GM13976 (cell line): ENCODE measurements around the gene PNPLA3.

Experiments used
- DNase-seq: peaks from one replicate; pipeline ENCODE4 v3.0.0; 2012; ENCODE audit warnings: low spot score
- in situ Hi-C: fragments of 300-500 bp; cut with MboI; formaldehyde crosslinking; loops from one replicate; pipeline ENCODE4 v1.12.0; 2022; ENCODE audit warnings: low sequenced_read_pairs, mixed read lengths, inconsistent platforms; ENCODE audit not compliant: unreplicated experiment
- TF ChIP-seq, protein P1 (sequence below): IDR thresholded peaks from 2 replicates; pipeline ENCODE4 v1.5.1; 2012; ENCODE audit warnings: borderline replicate concordance, mild to moderate bottlenecking; ENCODE audit not compliant: insufficient read depth; ENCODE audit errors: extremely low read depth, missing control alignments, control extremely low read depth

The PNPLA3 gene

DNA sequence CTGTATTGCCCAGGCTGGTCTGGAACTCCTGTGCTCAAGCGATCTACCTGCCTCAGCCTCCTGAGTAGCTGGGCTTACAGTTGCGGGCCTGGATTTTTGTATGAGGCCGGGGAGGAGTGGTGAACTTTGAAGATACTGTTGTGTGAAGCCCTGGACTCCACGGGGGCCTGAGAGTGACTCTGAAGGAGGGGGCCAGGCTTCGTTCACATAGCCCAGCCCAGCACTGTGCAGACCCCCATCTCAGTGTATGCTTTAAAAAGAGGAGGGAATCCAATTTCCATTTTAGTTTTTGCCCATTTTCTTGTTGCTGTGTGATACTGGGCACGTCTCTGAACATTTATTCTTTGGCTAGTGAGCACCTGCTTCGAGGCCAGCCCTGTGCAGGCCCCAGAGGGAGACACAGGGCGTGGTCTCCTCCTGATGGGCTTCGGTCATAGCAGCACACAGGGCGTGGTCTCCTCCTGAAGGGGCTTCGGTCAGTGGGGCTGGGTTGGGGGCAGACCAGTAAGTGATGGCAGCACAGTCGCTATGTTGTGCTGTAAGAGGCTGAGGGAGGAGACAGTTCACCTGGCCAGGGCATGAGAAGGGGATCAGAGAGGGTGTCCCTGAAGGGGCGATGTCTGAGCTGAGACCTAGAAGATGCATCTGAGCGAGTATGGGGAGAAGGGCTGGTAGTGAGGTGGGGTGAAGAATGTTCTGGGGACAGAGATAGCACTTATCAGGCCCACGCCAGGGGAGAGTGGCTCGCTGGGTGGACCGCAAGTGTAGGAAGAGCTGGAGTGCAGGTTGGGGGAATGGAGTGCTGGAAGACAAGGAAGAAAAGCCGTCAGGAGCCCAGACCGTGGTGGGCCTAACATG lies 45.6 kb downstream of the PNPLA3 start:
- TF ChIP-seq, protein P1, sequence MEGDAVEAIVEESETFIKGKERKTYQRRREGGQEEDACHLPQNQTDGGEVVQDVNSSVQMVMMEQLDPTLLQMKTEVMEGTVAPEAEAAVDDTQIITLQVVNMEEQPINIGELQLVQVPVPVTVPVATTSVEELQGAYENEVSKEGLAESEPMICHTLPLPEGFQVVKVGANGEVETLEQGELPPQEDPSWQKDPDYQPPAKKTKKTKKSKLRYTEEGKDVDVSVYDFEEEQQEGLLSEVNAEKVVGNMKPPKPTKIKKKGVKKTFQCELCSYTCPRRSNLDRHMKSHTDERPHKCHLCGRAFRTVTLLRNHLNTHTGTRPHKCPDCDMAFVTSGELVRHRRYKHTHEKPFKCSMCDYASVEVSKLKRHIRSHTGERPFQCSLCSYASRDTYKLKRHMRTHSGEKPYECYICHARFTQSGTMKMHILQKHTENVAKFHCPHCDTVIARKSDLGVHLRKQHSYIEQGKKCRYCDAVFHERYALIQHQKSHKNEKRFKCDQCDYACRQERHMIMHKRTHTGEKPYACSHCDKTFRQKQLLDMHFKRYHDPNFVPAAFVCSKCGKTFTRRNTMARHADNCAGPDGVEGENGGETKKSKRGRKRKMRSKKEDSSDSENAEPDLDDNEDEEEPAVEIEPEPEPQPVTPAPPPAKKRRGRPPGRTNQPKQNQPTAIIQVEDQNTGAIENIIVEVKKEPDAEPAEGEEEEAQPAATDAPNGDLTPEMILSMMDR = no peak
- in situ Hi-C loops = no loop called here
- DNase-seq = no peak

DNA sequence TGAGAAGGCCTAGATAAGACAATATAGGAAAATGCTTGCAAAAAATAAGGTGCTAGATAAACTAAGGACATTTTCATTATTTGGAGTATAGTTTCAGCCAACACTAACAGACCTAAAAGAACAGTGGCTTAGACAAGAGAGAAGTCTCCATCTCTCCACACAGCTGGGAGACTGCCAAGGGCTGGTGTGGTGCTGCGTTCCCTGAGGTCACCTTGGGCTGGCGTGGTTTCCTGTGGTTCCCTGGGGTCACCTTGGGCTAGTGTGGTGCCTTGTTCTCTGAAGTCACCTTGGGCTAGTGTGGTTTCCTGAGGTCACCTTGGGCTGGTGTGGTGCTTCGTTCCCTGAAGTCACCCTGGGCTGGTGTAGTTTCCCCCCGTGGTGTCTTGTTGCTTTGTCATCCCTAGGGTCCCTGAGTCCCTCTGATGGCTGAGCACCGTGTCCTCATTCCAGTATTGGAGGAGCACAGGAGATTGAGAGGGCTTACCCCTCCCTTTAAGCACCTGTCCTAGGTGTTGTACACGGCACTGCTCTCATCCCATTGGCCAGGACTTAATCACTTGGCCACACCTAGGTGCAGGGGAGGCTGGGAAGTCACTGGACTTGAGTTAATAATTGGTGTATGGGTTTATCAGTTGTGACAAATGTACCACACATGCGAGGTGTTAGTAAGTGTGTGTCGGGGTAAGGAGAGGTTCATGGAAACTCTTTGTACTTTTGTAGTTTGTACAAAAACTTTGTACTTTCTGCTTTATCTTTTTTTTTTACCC lies 46.6 kb downstream of the PNPLA3 start:
- in situ Hi-C loops = no loop called here
- TF ChIP-seq, protein P1 = no peak
- DNase-seq = no peak

DNA sequence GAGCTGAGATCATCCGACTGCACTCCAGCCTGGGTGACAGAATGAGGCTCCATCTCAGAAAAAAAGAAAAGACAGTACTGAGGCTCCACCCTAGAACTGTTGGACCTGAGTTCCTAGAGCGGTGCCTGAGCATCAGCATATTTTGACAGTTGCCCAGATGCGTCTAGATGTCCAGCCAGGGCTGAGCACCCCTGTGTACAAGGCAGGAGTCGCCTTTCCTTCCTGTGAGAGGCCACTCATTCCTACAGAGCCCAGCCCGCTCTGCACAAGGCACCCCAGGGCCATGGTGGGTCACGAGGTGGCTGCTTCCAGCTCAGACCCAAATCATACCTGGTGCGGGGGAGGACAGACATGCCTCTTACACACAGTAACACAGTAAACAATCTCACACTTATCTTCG lies 47.5 kb downstream of the PNPLA3 start:
- in situ Hi-C loops = no loop called here
- DNase-seq = no peak
- TF ChIP-seq, protein P1 = no peak

DNA sequence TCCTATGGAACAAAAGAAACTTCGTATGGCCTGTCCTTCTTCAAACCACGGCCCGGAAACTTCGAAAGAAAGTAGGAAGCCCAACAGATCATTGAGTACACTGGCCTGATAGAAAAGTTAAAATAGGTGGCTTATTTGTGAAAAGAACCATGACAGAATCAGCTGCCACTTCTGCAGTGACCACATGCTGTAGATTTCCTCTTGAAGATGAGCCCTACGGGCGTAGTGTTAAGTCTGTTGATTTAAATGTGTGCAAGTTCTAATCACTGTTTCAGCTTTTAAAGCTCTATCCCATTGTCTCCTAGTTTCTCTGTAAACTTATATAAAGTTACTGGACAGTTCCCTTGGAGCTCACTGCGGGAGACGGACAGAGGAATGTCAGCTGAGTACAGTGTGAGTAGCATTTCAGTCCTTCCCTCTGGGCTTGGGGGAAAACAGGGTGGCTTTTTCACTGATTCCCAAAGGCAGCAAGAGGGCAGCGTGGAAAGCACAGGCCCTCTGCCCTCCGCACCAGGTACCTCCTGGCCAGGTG lies 49.4 kb downstream of the PNPLA3 start:
- no peak for DNase-seq
- in situ Hi-C loops = no loop called here
- TF ChIP-seq, protein P1 = no peak

DNA sequence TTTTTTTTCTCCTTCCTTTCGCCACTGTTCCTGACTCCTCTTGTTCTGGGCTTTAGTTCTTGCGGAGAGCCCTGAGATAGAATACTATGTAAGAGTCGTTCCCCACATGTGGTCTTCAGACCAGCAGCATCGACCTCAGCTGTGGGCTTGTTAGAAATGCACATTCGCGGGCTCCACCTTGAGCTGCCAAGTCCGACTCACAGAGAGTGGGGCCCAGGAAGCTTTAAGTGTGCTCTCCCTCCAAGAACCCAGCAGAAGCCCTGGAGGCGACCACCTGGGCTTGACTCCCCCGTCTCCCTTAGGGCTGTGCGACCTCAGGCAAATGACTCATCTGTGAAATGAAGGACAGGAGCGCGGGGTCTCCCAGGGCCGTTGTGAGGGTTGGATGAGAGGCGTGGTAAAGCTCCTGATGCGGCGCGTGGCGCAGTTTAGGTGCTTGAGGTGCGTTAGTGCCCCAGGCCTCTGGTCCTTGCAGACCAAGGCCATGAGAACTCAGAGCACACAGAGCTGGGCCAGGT lies 50.5 kb downstream of the PNPLA3 start:
- DNase-seq = no peak
- TF ChIP-seq, protein P1 = no peak
- in situ Hi-C loops = no loop called here

DNA sequence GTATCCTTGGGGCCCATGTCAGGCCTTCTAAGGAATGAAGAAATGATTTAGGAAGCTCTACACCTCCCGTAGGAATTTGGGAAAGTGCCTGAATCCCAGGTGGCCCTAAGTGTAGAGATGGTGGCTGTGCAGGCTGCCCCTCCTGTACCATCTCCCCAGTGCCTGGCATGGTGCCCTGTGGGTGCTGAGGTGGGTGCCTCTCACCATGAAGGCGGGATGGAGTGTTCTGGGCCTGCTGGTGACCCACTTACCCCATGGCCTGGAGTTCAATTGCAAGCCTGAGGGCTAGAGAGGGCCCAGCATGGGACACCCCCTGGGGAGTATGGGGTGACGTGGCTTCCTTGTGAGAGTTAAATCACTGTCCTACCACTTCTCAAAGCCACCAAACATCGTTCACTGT lies 51.4 kb downstream of the PNPLA3 start:
- TF ChIP-seq, protein P1 = no peak
- no peak for DNase-seq
- in situ Hi-C loops = loop anchor here (25.0 kb wide), 2 partner anchors 412 to 662 kb away; no protein-coding TSS in a partner anchor
